K562 (cell line): ENCODE data around the gene PGAM2. TPM values are rescaled to one million over a fixed set of nuclear protein-coding genes. Genes with fewer than 3 reads are reported as not detected.
"Not testable (repeated sequence)": the region's sequence is repeated elsewhere in the genome, so short reads cannot be mapped to it uniquely, and the experiment has no call there.

ENCODE experiments used
- ATAC-seq: fragments of 200-7000 bp; cut with Tn5 transposase; 3 replicates; pipeline ENCODE4 v1.9.1; 2020; ENCODE audit warnings: moderate library complexity
- BruUV-seq: library from RNA; stranded (reverse); fragments of 400-500 nt; replicated peaks from 2 replicates; lab custom pipeline; 2021; lab: Mats Ljungman, UMichigan
- CTCF ChIA-PET: fragments of 300-600 bp; formaldehyde crosslinking; extraction: SDS; loops from one replicate; lab custom pipeline; 2021; ENCODE audit warnings: low intra/inter-chr PET ratio; lab: Yijun Ruan, JAX
- POLR2A ChIA-PET: fragments of 300-600, 350-650 bp; sonication (Branson Sonifier 250); formaldehyde crosslinking; extraction: SDS; loops from one replicate; lab custom pipeline; 2021; ENCODE audit warnings: antibody characterized with exemption, inconsistent platforms; lab: Yijun Ruan, JAX
- DNase-seq, 4 experiments: peaks; one replicate each; pipeline versions ENCODE4 v3.0.0 to v3.0.0-alpha.2; 2011 to 2018; ENCODE audit warnings: low spot score in 3 of 4, mixed read lengths in 3 of 4; ENCODE audit errors: extremely low read depth in 1 of 4
- FAIRE-seq: peaks from 2 replicates; lab custom pipeline; 2011; peaks lifted over from hg19 to GRCh38; lab: Jason Lieb, UNC
- H2AFZ ChIP-seq: 2 replicates; pipeline ENCODE4 v1.6.0; 2011; ENCODE audit warnings: low read depth, low read length, control low read depth, inconsistent platforms
- H3K27ac ChIP-seq: fragments of 200-600 bp; 3 replicates; pipeline ENCODE4 v1.8.0; 2011; ENCODE audit warnings: low read depth, mild to moderate bottlenecking, control low read depth, inconsistent platforms, low read length, moderate library complexity, mixed read lengths; ENCODE audit errors: extremely low read depth
- H3K27me3 ChIP-seq, 2 experiments: fragments of 300-600 bp in 1 of 2; 2 replicates in 1 of 2; 3 replicates in 1 of 2; pipeline versions ENCODE4 v1.6.0 to v1.8.0; 2011; ENCODE audit warnings: inconsistent platforms in 2 of 2, low read length in 2 of 2, mild to moderate bottlenecking in 1 of 2, mixed read lengths in 1 of 2, moderate library complexity in 1 of 2; ENCODE audit not compliant: control insufficient read depth in 2 of 2, insufficient read depth in 2 of 2
- H3K36me3 ChIP-seq: fragments of 300-600 bp; 3 replicates; pipeline ENCODE4 v1.8.0; 2011; ENCODE audit warnings: mild to moderate bottlenecking, low read length, inconsistent platforms; ENCODE audit not compliant: control insufficient read depth, insufficient read depth
- H3K4me1 ChIP-seq, 2 experiments: fragments of 200-600 bp in 1 of 2; replicated peaks in 1 of 2; 2 replicates in 1 of 2; 3 replicates in 1 of 2; pipeline versions ENCODE4 v1.5.1 to v1.8.0; 2011; ENCODE audit warnings: inconsistent platforms in 2 of 2, low read length in 2 of 2, mild to moderate bottlenecking in 1 of 2, mixed read lengths in 1 of 2, moderate library complexity in 1 of 2; ENCODE audit not compliant: control insufficient read depth in 2 of 2, insufficient read depth in 2 of 2
- H3K4me2 ChIP-seq: 2 replicates; pipeline ENCODE4 v1.6.1; 2011; ENCODE audit warnings: low read length, control low read depth, inconsistent platforms, mixed read lengths; ENCODE audit not compliant: insufficient read depth
- H3K4me3 ChIP-seq: fragments of 200-600 bp; sonication (generic), shearing (Covaris generic); 2 replicates; pipeline ENCODE4 v1.5.1; 2016; ENCODE audit warnings: control low read depth, inconsistent platforms
- H3K79me2 ChIP-seq: fragments of 200-600 bp; 3 replicates; pipeline ENCODE4 v1.8.0; 2011; ENCODE audit warnings: low read length, inconsistent platforms; ENCODE audit not compliant: control insufficient read depth, insufficient read depth
- H3K9ac ChIP-seq, 2 experiments: 2 replicates each; pipeline versions ENCODE4 v1.6.0 to v1.6.1; 2011; ENCODE audit warnings: low read depth in 2 of 2, low read length in 2 of 2, control low read depth in 1 of 2, inconsistent platforms in 1 of 2, mild to moderate bottlenecking in 1 of 2, mixed read lengths in 1 of 2; ENCODE audit not compliant: insufficient read depth in 1 of 2
- H3K9me1 ChIP-seq: one replicate; pipeline ENCODE4 v1.6.0; 2011; ENCODE audit warnings: inconsistent platforms, mild to moderate bottlenecking, low read length, moderate library complexity; ENCODE audit not compliant: control insufficient read depth, insufficient read depth
- H3K9me3 ChIP-seq: replicated peaks from 2 replicates; pipeline ENCODE4 v1.5.1; 2011; ENCODE audit warnings: low read depth, low read length, inconsistent platforms; ENCODE audit not compliant: control insufficient read depth, insufficient read depth
- H4K20me1 ChIP-seq: replicated peaks from 2 replicates; pipeline ENCODE4 v1.6.1; 2011; ENCODE audit warnings: low read length, inconsistent platforms, mixed read lengths; ENCODE audit not compliant: control insufficient read depth, insufficient read depth
- L3MBTL2 ChIP-seq: fragments of 450-650 bp; IDR thresholded peaks from 2 replicates; pipeline ENCODE4 v1.6.1; 2016; ENCODE audit warnings: mild to moderate bottlenecking, moderate library complexity
- NRF1 ChIP-seq, 2 experiments: fragments of 450-650 bp; IDR thresholded peaks in 1 of 2; conservative IDR thresholded peaks in 1 of 2; 2 replicates each; pipeline ENCODE4 v1.6.1; 2014; ENCODE audit warnings: mild to moderate bottlenecking in 2 of 2
- WGBS: fragments of 100-300 bp; shearing (Covaris generic); methylation state at CpG from one replicate; pipeline ENCODE4 v1.1.6; 2016; ENCODE audit warnings: low coverage, mixed read lengths; ENCODE audit not compliant: insufficient coverage; ENCODE audit errors: missing lambda C conversion rate; 5-methylcytosine and 5-hydroxymethylcytosine counted together
- in situ Hi-C: fragments of 300-500 bp; cut with MboI; formaldehyde crosslinking; loops from 4 replicates; pipeline ENCODE4 v1.15.0; 2018; ENCODE audit warnings: inconsistent platforms, mixed read lengths
- intact Hi-C: fragments of 100-400 bp; cut with micrococcal nuclease; formaldehyde crosslinking; loops from 2 replicates; pipeline ENCODE4 v1.14.2; 2022
- polyA plus RNA-seq, 8 experiments: library from polyadenylated mRNA; depleted of rRNA in 4 of 8; stranded (reverse) in 5 of 8; unstranded in 3 of 8; fragments of >200 nt; fragmentation: Nextera tagmentation in 2 of 8; fragmentation: Illumina TruSeq in 1 of 8; extraction: Ambion mirVana in 2 of 8; extraction: Trizol in 1 of 8; gene quantifications; 2 replicates each; pipeline versions ENCODE4 v1.2.1 to v1.2.3, GENCODE V29; 2011 to 2014; ENCODE audit warnings: inconsistent platforms in 1 of 8, missing spikeins in 1 of 8
- total RNA-seq, 7 experiments: library from RNA; depleted of rRNA in 6 of 7; stranded (reverse); fragments of >200 nt in 6 of 7; fragmentation: Illumina TruSeq in 2 of 7; extraction: Trizol in 2 of 7; gene quantifications; 2 replicates each; pipeline versions ENCODE4 v1.2.1 to v1.2.3, GENCODE V29; 2011 to 2021; ENCODE audit warnings: low replicate concordance in 1 of 7
- TF ChIP-seq, protein P1 (sequence below), 3 experiments: IDR thresholded peaks in 2 of 3; conservative IDR thresholded peaks in 1 of 3; 2 replicates each; pipeline ENCODE4 v1.5.1; 2011 to 2012; ENCODE audit warnings: low read length in 3 of 3, mild to moderate bottlenecking in 3 of 3, control low read depth in 2 of 3, improper control_type of control experiment in 1 of 3, inconsistent platforms in 1 of 3, low read depth in 1 of 3, mixed read lengths in 1 of 3, moderate library complexity in 1 of 3; ENCODE audit not compliant: insufficient read depth in 2 of 3
- TF ChIP-seq, protein P2 (sequence below), 2 experiments: IDR thresholded peaks; 2 replicates each; pipeline ENCODE4 v1.6.1; 2011; ENCODE audit warnings: borderline replicate concordance in 1 of 2, control low read depth in 1 of 2, low read depth in 1 of 2, low read length in 1 of 2, mild to moderate bottlenecking in 1 of 2, mixed read lengths in 1 of 2, moderate library complexity in 1 of 2; ENCODE audit not compliant: insufficient read depth in 1 of 2, insufficient read length in 1 of 2, poor library complexity in 1 of 2, severe bottlenecking in 1 of 2; ENCODE audit errors: extremely low read depth in 1 of 2
- TF ChIP-seq, protein P3 (sequence below): fragments of 450-650 bp; IDR thresholded peaks from 2 replicates; pipeline ENCODE4 v1.6.1; 2016; ENCODE audit warnings: mild to moderate bottlenecking, moderate library complexity

PGAM2 gene
- total and polyA plus RNA-seq, 9 of the 15 experiments (the other 6 are each of a cell fraction or from before 2014, with no cell fraction given), result not detected

DNA sequence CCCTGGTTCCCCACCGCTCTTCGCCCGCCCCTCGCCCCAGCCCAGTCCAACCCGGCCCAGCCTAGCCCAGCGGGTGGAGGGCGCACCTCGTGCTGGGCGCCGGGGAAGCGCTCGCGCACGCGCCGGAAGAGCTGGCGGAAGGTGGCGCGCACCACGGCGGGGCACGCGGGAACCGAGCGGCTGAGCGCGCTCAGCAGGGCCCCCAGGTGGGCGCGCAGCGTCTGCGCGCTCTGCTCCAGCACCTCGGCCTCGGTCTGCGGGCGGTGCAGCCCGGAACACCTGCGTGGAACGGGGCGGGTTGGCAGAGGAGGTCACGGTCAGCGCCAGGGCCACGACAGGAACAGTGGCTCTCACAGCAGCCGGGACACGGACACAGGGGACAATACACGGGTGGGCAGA lies 24.9 kb downstream of the PGAM2 start:
- 37% methylated on average over 13 of the region's 46 CpGs for WGBS
- CTCF ChIA-PET, H3K9me3 ChIP-seq, in situ Hi-C loops, H3K79me2 ChIP-seq, BruUV-seq, H3K4me3 ChIP-seq, H4K20me1 ChIP-seq, H3K4me2 ChIP-seq, POLR2A ChIA-PET, ATAC-seq, H3K27ac ChIP-seq, H3K27me3 ChIP-seq, FAIRE-seq, H3K9me1 ChIP-seq, DNase-seq, intact Hi-C loops, H3K36me3 ChIP-seq: not testable (repeated sequence)
- Histone ChIP-seq H3K4me1 (peaks cover 5 to 45% of the 10 kb centered on the region in 2 experiments; a peak in 4 of 5 replicates), H2AFZ (peak overlapping the region; percentile 55; the same call in 1 of the 2 replicates), H3K9ac (peak overlapping the region in 1 of 2 experiments; percentile 35; a peak in 1 of 4 replicates)
- TF ChIP-seq NRF1 (conservative IDR thresholded peaks at IDR 0.05 in 1 of 2, IDR thresholded peaks at IDR 0.05 in 1 of 2) (peak; percentile 68 to 70), L3MBTL2 (peak; percentile 38; the same call in 1 of the 2 replicates)
- TF ChIP-seq, protein P1, sequence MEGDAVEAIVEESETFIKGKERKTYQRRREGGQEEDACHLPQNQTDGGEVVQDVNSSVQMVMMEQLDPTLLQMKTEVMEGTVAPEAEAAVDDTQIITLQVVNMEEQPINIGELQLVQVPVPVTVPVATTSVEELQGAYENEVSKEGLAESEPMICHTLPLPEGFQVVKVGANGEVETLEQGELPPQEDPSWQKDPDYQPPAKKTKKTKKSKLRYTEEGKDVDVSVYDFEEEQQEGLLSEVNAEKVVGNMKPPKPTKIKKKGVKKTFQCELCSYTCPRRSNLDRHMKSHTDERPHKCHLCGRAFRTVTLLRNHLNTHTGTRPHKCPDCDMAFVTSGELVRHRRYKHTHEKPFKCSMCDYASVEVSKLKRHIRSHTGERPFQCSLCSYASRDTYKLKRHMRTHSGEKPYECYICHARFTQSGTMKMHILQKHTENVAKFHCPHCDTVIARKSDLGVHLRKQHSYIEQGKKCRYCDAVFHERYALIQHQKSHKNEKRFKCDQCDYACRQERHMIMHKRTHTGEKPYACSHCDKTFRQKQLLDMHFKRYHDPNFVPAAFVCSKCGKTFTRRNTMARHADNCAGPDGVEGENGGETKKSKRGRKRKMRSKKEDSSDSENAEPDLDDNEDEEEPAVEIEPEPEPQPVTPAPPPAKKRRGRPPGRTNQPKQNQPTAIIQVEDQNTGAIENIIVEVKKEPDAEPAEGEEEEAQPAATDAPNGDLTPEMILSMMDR (IDR thresholded peaks at IDR 0.05 in 2 of 3, conservative IDR thresholded peaks at IDR 0.05 in 1 of 3; ENCODE audit: insufficient read depth in 2 of 3, low read depth in 1 of 3, low read length in 3 of 3), result peak in 1 of 3 experiments; percentile 20; a peak in 1 of 6 replicates
- TF ChIP-seq, protein P2, sequence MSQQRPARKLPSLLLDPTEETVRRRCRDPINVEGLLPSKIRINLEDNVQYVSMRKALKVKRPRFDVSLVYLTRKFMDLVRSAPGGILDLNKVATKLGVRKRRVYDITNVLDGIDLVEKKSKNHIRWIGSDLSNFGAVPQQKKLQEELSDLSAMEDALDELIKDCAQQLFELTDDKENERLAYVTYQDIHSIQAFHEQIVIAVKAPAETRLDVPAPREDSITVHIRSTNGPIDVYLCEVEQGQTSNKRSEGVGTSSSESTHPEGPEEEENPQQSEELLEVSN (IDR thresholded peaks at IDR 0.05; ENCODE audit: borderline replicate concordance in 1 of 2, extremely low read depth in 1 of 2, insufficient read depth in 1 of 2, insufficient read length in 1 of 2, low read depth in 1 of 2, low read length in 1 of 2, poor library complexity in 1 of 2, severe bottlenecking in 1 of 2), result peak in 1 of 2 experiments; percentile 65
- TF ChIP-seq, protein P3, sequence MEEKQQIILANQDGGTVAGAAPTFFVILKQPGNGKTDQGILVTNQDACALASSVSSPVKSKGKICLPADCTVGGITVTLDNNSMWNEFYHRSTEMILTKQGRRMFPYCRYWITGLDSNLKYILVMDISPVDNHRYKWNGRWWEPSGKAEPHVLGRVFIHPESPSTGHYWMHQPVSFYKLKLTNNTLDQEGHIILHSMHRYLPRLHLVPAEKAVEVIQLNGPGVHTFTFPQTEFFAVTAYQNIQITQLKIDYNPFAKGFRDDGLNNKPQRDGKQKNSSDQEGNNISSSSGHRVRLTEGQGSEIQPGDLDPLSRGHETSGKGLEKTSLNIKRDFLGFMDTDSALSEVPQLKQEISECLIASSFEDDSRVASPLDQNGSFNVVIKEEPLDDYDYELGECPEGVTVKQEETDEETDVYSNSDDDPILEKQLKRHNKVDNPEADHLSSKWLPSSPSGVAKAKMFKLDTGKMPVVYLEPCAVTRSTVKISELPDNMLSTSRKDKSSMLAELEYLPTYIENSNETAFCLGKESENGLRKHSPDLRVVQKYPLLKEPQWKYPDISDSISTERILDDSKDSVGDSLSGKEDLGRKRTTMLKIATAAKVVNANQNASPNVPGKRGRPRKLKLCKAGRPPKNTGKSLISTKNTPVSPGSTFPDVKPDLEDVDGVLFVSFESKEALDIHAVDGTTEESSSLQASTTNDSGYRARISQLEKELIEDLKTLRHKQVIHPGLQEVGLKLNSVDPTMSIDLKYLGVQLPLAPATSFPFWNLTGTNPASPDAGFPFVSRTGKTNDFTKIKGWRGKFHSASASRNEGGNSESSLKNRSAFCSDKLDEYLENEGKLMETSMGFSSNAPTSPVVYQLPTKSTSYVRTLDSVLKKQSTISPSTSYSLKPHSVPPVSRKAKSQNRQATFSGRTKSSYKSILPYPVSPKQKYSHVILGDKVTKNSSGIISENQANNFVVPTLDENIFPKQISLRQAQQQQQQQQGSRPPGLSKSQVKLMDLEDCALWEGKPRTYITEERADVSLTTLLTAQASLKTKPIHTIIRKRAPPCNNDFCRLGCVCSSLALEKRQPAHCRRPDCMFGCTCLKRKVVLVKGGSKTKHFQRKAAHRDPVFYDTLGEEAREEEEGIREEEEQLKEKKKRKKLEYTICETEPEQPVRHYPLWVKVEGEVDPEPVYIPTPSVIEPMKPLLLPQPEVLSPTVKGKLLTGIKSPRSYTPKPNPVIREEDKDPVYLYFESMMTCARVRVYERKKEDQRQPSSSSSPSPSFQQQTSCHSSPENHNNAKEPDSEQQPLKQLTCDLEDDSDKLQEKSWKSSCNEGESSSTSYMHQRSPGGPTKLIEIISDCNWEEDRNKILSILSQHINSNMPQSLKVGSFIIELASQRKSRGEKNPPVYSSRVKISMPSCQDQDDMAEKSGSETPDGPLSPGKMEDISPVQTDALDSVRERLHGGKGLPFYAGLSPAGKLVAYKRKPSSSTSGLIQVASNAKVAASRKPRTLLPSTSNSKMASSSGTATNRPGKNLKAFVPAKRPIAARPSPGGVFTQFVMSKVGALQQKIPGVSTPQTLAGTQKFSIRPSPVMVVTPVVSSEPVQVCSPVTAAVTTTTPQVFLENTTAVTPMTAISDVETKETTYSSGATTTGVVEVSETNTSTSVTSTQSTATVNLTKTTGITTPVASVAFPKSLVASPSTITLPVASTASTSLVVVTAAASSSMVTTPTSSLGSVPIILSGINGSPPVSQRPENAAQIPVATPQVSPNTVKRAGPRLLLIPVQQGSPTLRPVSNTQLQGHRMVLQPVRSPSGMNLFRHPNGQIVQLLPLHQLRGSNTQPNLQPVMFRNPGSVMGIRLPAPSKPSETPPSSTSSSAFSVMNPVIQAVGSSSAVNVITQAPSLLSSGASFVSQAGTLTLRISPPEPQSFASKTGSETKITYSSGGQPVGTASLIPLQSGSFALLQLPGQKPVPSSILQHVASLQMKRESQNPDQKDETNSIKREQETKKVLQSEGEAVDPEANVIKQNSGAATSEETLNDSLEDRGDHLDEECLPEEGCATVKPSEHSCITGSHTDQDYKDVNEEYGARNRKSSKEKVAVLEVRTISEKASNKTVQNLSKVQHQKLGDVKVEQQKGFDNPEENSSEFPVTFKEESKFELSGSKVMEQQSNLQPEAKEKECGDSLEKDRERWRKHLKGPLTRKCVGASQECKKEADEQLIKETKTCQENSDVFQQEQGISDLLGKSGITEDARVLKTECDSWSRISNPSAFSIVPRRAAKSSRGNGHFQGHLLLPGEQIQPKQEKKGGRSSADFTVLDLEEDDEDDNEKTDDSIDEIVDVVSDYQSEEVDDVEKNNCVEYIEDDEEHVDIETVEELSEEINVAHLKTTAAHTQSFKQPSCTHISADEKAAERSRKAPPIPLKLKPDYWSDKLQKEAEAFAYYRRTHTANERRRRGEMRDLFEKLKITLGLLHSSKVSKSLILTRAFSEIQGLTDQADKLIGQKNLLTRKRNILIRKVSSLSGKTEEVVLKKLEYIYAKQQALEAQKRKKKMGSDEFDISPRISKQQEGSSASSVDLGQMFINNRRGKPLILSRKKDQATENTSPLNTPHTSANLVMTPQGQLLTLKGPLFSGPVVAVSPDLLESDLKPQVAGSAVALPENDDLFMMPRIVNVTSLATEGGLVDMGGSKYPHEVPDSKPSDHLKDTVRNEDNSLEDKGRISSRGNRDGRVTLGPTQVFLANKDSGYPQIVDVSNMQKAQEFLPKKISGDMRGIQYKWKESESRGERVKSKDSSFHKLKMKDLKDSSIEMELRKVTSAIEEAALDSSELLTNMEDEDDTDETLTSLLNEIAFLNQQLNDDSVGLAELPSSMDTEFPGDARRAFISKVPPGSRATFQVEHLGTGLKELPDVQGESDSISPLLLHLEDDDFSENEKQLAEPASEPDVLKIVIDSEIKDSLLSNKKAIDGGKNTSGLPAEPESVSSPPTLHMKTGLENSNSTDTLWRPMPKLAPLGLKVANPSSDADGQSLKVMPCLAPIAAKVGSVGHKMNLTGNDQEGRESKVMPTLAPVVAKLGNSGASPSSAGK, result peak; percentile 13; the same call in 1 of the 2 replicates
